GDM1 (cell line): ENCODE measurements around the gene DLG2.

Experiments
- DNase-seq: peaks from one replicate; lab custom pipeline; 2025; lab: John Stamatoyannopoulos, UW

The DLG2 gene

GRCh38 chr11:83715927-83716535 lies 1911.1 kb downstream of the DLG2 start:
- DNase-seq = no peak

DNA sequence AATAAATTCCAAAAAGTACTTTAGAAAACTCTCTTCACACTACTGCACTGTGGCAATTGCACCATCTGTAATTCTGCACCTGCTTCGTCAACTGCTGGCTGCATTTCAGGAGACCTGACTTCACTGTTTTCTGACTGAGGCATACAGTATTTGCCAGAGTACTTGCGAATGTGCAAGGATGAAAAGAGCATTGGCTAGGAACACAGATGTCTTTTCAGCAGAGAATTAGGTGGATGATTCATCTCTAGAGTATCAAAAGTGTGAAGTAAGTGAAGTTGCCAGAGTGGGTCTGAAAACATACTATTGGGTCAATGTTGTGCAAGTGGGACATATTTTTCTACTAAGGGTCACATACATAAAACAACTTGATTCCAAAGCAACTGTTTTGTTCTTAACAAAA lies 1913.4 kb downstream of the DLG2 start:
- no peak for DNase-seq

DNA sequence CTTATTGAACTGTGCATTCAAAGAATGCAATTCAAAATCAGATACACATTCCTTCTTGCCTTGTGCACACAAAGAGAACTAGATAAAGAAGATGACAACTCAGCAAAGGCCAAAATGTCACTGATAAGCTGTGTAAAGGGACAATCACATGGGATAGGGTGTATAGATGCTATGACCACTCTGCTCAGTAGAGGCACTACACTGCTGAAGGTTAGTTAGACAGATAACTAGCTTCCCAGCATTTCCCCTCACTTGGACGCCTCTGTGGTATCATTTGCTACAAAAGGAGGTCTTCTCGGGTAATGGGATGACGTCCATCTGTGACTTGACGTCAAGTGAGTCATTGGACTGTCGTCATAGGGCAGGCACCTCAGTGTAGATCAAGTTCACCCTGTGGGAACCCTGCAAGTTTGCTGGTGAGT lies 1916.0 kb downstream of the DLG2 start:
- DNase-seq = no peak

DNA sequence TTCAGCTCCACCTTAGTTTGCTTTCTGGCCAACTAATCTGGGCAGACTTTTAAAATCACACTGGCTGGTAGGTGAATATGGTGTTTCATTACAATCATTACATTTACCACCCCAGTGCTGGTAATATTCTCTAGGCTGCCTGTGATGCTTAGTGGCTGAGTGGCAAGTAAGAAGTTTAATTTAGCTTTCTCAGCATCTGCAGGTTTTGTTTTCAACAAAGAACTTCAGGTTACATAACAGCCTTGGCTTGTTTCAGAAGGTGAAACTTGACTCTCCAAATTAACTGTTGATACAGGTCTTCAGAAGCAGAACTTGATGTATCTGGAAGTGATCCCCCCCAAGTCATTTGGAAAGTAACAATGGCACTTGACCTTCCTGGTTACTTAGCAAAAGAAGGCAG lies 1917.7 kb downstream of the DLG2 start:
- DNase-seq = no peak

DNA sequence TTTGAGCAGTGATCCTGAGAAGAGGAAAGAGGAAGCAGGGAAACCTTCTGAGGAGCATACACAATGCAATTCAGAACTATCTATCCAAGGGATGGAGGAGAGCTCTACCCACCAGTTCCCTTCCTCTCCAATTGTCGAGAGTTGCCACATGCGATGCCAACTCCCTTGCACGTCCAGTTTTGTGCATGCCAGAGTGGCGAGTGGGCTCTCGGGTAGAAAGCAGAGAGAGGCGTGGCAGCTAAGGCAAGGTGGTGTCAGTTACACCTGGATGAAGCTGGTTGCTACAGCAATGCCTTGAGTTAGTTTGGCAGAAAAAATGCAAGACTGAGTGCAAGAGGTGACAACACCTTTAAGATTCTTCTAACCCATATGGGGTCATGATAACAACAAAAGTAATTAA lies 1920.6 kb downstream of the DLG2 start:
- DNase-seq = no peak

GRCh38 chr11:83702796-83703195 lies 1924.3 kb downstream of the DLG2 start:
- no peak for DNase-seq

- no peak for DNase-seq
These were observed 1929.6 kb downstream of the DLG2 start for GRCh38 chr11:83697518-83697917.

DNA sequence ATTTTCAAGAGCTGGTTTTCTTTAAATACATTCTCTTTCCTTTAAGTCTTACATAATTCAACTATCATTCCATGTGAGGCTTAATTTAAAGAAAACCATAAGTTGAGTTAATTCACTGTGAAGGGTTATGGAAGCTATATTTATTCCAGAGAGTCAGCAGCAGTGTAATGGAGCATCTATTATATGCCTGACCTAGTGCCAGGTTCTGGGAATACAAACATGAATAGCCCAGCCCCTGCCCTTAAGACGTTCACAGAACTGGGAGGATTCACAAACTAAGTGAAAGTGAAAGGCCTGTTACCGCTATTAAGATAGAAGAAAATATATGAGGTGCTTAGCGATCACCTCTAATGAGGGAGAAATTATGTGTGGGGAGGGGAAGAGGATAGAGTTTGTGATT lies 1932.1 kb downstream of the DLG2 start:
- DNase-seq = no peak

GRCh38 chr11:83694191-83694910 lies 1932.8 kb downstream of the DLG2 start:
- no peak for DNase-seq

DNA sequence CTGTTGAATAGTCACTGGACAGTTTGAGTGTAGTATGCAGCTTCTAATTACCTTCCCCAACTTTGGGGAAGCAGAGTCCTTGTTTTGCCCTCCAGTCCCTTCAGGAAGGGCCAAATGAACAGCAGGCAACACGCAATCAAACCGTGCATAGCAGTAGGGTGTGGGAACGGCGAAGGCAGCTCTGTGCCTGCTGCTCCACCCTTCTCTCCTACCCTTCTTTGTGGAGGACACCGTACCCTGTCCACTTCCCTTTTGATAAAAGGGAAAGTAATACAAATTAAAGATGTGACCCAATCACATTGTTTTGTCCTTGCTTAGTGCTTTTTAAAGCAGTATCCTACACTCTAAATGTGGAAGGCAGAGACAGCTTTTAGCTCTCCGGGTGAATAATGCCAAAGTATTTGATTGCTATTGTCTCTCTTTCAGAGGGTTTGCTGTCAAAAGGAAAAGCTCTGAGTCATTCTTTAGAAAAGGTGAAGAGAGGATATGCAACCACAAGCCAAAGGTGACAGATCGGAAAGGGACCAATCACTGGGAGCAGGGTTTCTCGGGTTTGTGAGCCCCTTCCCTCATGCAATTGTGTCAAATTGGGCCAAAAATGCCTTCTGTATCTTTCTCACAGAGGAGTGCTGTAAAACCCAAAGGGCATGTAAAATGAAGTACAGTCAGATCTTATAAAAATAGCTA lies 1933.7 kb downstream of the DLG2 start:
- DNase-seq = no peak

DNA sequence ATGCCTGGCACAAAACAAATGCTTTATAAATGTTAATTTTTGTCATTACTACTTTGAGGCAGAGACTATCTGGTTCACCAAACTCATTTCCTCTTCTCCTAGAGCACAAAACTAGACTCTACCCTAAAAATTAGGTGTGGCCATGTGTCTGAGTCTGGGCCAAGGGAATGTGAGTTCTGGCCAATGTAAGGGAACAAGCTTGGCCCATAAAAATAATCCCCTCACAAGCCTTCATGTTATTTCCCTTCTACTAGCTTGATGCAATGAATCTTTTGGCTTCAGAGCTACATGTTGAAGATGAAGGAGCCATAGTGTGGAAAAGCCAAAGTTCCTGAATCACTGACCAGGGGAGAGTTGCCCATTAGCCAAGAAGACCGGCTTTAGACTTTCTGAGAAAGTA lies 1934.5 kb downstream of the DLG2 start:
- no peak for DNase-seq

DNA sequence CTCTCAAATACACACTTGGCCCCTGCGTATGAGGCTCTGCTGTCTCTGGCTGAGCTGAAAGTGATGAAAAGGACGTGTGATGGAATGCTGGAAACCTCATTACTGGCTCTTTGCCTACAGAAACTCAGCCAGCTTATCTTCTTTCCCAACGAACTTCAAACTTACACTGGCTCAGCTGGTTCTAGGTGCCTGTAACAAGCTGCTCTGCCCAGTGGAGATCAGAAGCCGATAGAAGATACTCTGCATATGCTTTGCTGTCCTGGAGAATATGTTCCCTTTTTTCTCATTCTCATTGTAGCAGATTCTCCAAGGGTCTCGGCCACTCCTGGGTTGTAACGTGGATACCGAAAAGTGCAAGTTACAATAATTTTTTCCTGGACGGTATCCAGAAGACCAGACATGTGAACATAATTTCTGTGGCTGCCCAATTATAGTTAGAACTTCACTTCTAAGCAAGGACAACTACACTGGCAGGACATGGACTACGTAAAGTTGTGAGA lies 1935.6 kb downstream of the DLG2 start:
- no peak for DNase-seq

GRCh38 chr11:83689144-83689780 lies 1937.9 kb downstream of the DLG2 start:
- DNase-seq = no peak

DNA sequence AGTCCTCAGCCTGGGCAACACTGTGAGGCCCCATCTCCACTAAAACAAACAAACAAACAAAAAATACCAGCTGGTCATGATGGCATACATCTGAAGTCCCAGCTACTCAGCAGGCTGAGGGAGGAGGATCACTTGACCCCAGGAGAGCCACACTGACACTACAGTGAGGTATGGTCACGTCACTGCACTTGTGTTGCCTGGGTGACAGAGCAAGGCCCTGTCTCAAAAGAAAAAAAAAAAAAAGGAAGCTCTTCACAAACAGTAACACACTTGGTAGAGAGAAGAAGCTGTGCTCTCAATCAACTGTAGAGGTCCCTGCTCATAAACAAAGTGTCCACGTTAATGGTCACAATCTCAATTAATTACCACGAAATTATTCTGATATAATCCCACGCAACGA lies 1939.4 kb downstream of the DLG2 start:
- no peak for DNase-seq

GRCh38 chr11:83685730-83686129 lies 1941.4 kb downstream of the DLG2 start:
- DNase-seq = no peak

- no peak for DNase-seq
These were observed 1943.1 kb downstream of the DLG2 start for GRCh38 chr11:83684071-83684470.

- no peak for DNase-seq
These were observed 1944.6 kb downstream of the DLG2 start for GRCh38 chr11:83682611-83682973.

DNA sequence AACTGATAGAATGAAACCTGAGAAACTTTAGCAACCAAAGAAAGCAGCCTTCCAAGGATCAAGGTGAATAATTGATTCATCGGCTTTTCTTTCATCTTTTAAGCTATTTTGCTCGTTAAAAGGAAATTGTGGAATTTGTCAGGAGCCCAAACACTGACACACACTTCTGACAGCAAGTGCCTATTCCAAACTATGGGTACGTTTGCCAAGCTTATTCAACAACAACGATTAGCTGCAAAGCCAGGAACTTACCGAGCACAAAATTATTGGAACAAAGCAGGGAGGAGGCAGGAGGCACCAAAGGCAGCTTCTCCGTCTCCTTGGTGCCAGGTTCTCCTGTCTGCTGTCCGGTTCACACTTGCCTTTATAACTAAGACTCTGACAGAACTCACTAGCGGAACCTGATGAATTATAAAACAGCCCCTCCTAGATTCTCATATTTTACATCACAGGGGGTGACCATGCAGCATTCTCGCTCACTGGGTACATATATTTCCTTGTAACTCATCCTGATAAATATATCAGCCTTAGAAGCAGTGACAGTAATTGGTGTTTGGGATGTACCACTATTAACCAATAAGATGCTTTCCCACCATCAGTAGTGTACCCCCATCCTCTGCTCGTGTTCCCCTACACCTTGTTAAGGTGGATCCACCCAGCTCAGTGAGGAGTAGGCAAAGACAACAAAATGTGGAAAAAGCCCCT lies 1945.1 kb downstream of the DLG2 start:
- no peak for DNase-seq

DNA sequence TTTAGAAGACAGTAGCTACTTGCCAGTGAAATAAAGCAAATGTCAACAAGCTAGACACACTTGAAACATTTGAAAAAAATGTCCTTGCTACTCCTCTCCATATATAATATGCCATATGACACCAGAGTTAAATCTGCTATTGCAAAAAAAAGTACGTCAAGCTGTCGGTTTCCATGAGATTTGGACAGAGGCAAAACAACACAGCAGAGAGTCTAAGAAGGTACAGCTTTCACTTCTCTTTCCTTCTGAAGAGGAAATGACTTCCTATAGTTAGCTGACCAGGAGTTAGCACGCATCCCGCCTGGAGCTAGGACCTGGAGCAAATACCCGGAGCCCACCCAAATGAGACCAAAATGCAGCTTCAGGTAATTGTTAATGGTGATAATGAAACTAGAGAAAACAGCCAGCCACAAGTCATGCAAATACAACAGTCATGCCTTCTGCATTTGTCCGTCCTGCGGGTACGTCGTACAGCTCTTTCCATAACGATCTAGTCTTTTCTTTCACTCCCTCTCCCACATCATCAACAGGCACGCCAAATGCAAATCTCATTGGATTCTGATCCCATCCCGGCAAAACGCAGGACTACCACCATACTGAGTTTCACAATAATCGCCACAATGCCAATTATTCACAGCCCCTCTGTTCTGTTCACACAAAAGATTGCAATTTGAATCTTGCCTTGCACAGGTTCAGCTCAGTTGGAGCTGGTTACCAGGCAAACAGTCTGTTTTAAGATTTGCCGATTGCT lies 1945.9 kb downstream of the DLG2 start:
- DNase-seq = no peak

DNA sequence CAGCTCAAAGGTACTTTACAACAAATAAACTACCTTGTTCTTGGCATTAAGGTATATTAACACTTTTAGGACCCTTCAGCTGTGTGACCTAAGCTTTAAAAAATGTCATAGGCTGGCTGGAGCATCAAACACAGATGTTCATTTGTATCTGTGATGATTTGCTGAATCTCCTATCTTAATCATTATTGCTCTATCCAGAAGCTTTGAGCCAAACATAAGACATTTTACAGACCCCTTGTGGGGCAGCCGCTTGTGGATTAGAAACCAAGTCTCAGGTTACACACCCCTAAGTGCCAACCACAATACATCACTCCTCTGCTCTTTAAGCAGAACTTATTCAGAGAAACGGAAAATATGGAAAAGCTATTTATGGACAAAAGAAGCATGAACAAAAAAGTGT lies 1946.8 kb downstream of the DLG2 start:
- DNase-seq = no peak

- DNase-seq = no peak
These were observed 1948.1 kb downstream of the DLG2 start for GRCh38 chr11:83678831-83679584.
